ENCODE results near the gene TLCD1.

The TLCD1 gene

GRCh38 chr17:28685366-28685765, 40.7 kb downstream of the TLCD1 start:
- TF ChIP-seq CTCF (IDR thresholded peaks at IDR 0.05), result no peak
- Histone ChIP-seq H3K27ac (no peak overlapping the region), H3K4me3 (no peak overlapping the region)
- no peak for DNase-seq (ENCODE audit: low spot score)

- H3K27ac ChIP-seq, result no peak overlapping the region
- DNase-seq (ENCODE audit: low spot score), result no peak
- no peak overlapping the region for H3K4me3 ChIP-seq
- no peak for TF ChIP-seq CTCF (IDR thresholded peaks at IDR 0.05)
Observed at GRCh38 chr17:28684963-28685362, 41.1 kb downstream of the TLCD1 start.

- DNase-seq (ENCODE audit: low spot score), result no peak
Observed at GRCh38 chr17:28682655-28683054, 43.4 kb downstream of the TLCD1 start.

GRCh38 chr17:28675980-28676379, 50.1 kb downstream of the TLCD1 start:
- Histone ChIP-seq H3K27ac (no peak overlapping the region), H3K4me3 (no peak overlapping the region)
- no peak for TF ChIP-seq CTCF (IDR thresholded peaks at IDR 0.05)
- no peak for DNase-seq (ENCODE audit: low spot score)

More at GRCh38 chr17:28682655-28683054, 43.4 kb downstream of the TLCD1 start:
- Histone ChIP-seq H3K27ac (no peak overlapping the region), H3K4me3 (no peak overlapping the region)
- no peak for TF ChIP-seq CTCF (IDR thresholded peaks at IDR 0.05)

- DNase-seq (ENCODE audit: low spot score), result no peak
- Histone ChIP-seq H3K27ac (no peak overlapping the region), H3K4me3 (no peak overlapping the region)
- TF ChIP-seq CTCF (IDR thresholded peaks at IDR 0.05), result no peak
Observed at GRCh38 chr17:28675490-28675889, 50.5 kb downstream of the TLCD1 start.
